H9 (cell line): Measurements from ENCODE around the gene ATP8B4. TPM values are rescaled to one million over a fixed set of nuclear protein-coding genes. Genes with fewer than 3 reads are reported as not detected.

Source experiments
- DNase-seq: peaks from one replicate; pipeline ENCODE4 v3.0.0-alpha.2; 2017
- H2AFZ ChIP-seq: one replicate; pipeline ENCODE4 v1.6.1; 2013; ENCODE audit warnings: mild to moderate bottlenecking, low read length, control low read depth, moderate library complexity
- H2AK5ac ChIP-seq: 2 replicates; pipeline ENCODE4 v1.6.1; 2013; ENCODE audit warnings: low read length, control low read depth, mixed read lengths; ENCODE audit not compliant: insufficient read length
- H2BK120ac ChIP-seq: one replicate; pipeline ENCODE4 v1.6.1; 2013; ENCODE audit warnings: low read depth, mild to moderate bottlenecking, low read length, control low read depth, inconsistent platforms; ENCODE audit not compliant: poor library complexity, severe bottlenecking
- H2BK12ac ChIP-seq: 2 replicates; pipeline ENCODE4 v1.6.1; 2013; ENCODE audit warnings: low read length, control low read depth, mixed read lengths, low read depth; ENCODE audit not compliant: insufficient read length
- H2BK15ac ChIP-seq: 2 replicates; pipeline ENCODE4 v1.6.1; 2013; ENCODE audit warnings: low read depth, low read length, control low read depth
- H2BK20ac ChIP-seq: one replicate; pipeline ENCODE4 v1.6.1; 2013; ENCODE audit warnings: low read depth, mild to moderate bottlenecking, low read length, control low read depth, inconsistent platforms; ENCODE audit not compliant: poor library complexity, severe bottlenecking
- H2BK5ac ChIP-seq: 2 replicates; pipeline ENCODE4 v1.6.1; 2013; ENCODE audit warnings: low read length, control low read depth, mixed read lengths; ENCODE audit not compliant: insufficient read length
- H3K14ac ChIP-seq: 2 replicates; pipeline ENCODE4 v1.6.1; 2013; ENCODE audit warnings: low read length, control low read depth; ENCODE audit not compliant: insufficient read depth
- H3K18ac ChIP-seq: 2 replicates; pipeline ENCODE4 v1.6.1; 2013; ENCODE audit warnings: low read depth, mild to moderate bottlenecking, mixed read lengths, low read length, control low read depth; ENCODE audit not compliant: insufficient read length
- H3K23ac ChIP-seq: 2 replicates; pipeline ENCODE4 v1.6.1; 2013; ENCODE audit warnings: low read length, control low read depth, mixed read lengths, low read depth; ENCODE audit not compliant: insufficient read length
- H3K23me2 ChIP-seq: 2 replicates; pipeline ENCODE4 v1.6.1; 2013; ENCODE audit warnings: low read depth, mild to moderate bottlenecking, mixed read lengths, low read length, control low read depth; ENCODE audit not compliant: insufficient read length, poor library complexity, severe bottlenecking
- H3K27ac ChIP-seq: 2 replicates; pipeline ENCODE4 v1.5.1; 2013; ENCODE audit warnings: low read length, control low read depth, mixed read lengths, low read depth; ENCODE audit not compliant: insufficient read length
- H3K27me3 ChIP-seq: 2 replicates; pipeline ENCODE4 v1.6.1; 2013; ENCODE audit warnings: low read length, control low read depth, inconsistent platforms; ENCODE audit not compliant: insufficient read depth
- H3K4ac ChIP-seq: 2 replicates; pipeline ENCODE4 v1.6.1; 2013; ENCODE audit warnings: low read depth, mild to moderate bottlenecking, control low read depth, inconsistent platforms, low read length, moderate library complexity
- H3K4me1 ChIP-seq: 2 replicates; pipeline ENCODE4 v1.6.1; 2013; ENCODE audit warnings: low read length, control low read depth, inconsistent platforms; ENCODE audit not compliant: insufficient read depth
- H3K4me2 ChIP-seq: 2 replicates; pipeline ENCODE4 v1.6.1; 2013; ENCODE audit warnings: low read length, control low read depth, mixed read lengths; ENCODE audit not compliant: insufficient read length, insufficient read depth
- H3K56ac ChIP-seq: 2 replicates; pipeline ENCODE4 v1.6.1; 2013; ENCODE audit warnings: low read depth, mild to moderate bottlenecking, mixed read lengths, low read length, control low read depth; ENCODE audit not compliant: insufficient read length
- H3K79me1 ChIP-seq: 2 replicates; pipeline ENCODE4 v1.6.1; 2013; ENCODE audit warnings: low read depth, mild to moderate bottlenecking, moderate library complexity, low read length, control low read depth, inconsistent platforms; ENCODE audit not compliant: insufficient read depth, poor library complexity, severe bottlenecking
- H3K79me2 ChIP-seq: 2 replicates; pipeline ENCODE4 v1.6.1; 2013; ENCODE audit warnings: low read length, control low read depth, inconsistent platforms; ENCODE audit not compliant: insufficient read depth
- H3K9ac ChIP-seq: 2 replicates; pipeline ENCODE4 v1.6.1; 2013; ENCODE audit warnings: low read length, control low read depth, mixed read lengths; ENCODE audit not compliant: insufficient read length; ENCODE audit errors: extremely low read depth
- H3K9me3 ChIP-seq: one replicate; pipeline ENCODE4 v1.6.1; 2013; ENCODE audit warnings: low read depth, low read length, inconsistent platforms; ENCODE audit not compliant: control insufficient read depth
- H3T11ph ChIP-seq: one replicate; pipeline ENCODE4 v1.6.1; 2013; ENCODE audit warnings: mild to moderate bottlenecking, low read length, control low read depth, inconsistent platforms
- H4K20me1 ChIP-seq: one replicate; pipeline ENCODE4 v1.6.1; 2013; ENCODE audit not compliant: control insufficient read depth, insufficient read length, insufficient read depth
- H4K5ac ChIP-seq: 2 replicates; pipeline ENCODE4 v1.6.1; 2013; ENCODE audit warnings: low read depth, mild to moderate bottlenecking, mixed read lengths, low read length, control low read depth; ENCODE audit not compliant: insufficient read length
- H4K8ac ChIP-seq: replicated peaks from 2 replicates; pipeline ENCODE4 v1.6.1; 2013; ENCODE audit warnings: low read length, control low read depth, mixed read lengths, low read depth; ENCODE audit not compliant: insufficient read length
- H4K91ac ChIP-seq: 2 replicates; pipeline ENCODE4 v1.6.1; 2013; ENCODE audit warnings: low read depth, mild to moderate bottlenecking, moderate library complexity, mixed read lengths, low read length, control low read depth; ENCODE audit not compliant: insufficient read length
- H3K27ac Mint-ChIP-seq, 3 experiments: 2 replicates in 2 of 3; 3 replicates in 1 of 3; pipeline ENCODE4 v1.8.0; 2020 to 2021; ENCODE audit warnings: mixed read lengths in 3 of 3, mild to moderate bottlenecking in 1 of 3, moderate library complexity in 1 of 3
- H3K27me3 Mint-ChIP-seq: 2 replicates; pipeline ENCODE4 v1.8.0; 2021; ENCODE audit warnings: low read depth, mild to moderate bottlenecking, moderate library complexity, mixed read lengths
- H3K36me3 Mint-ChIP-seq, 3 experiments: 2 replicates in 2 of 3; 3 replicates in 1 of 3; pipeline ENCODE4 v1.8.0; 2020 to 2021; ENCODE audit warnings: low read depth in 3 of 3, mixed read lengths in 3 of 3; ENCODE audit not compliant: insufficient read depth in 1 of 3
- H3K4me1 Mint-ChIP-seq, 2 experiments: 2 replicates each; pipeline ENCODE4 v1.8.0; 2020; ENCODE audit warnings: mixed read lengths in 2 of 2
- H3K4me3 Mint-ChIP-seq, 2 experiments: 2 replicates in 1 of 2; 3 replicates in 1 of 2; pipeline ENCODE4 v1.8.0; 2020 to 2021; ENCODE audit warnings: mild to moderate bottlenecking in 2 of 2, mixed read lengths in 2 of 2, moderate library complexity in 1 of 2
- H3K9me3 Mint-ChIP-seq, 2 experiments: 2 replicates in 1 of 2; 3 replicates in 1 of 2; pipeline ENCODE4 v1.8.0; 2020; ENCODE audit warnings: mild to moderate bottlenecking in 2 of 2, mixed read lengths in 2 of 2, moderate library complexity in 1 of 2
- CTCF ChIP-seq: fragments of 200-600 bp; sonication (generic); conservative IDR thresholded peaks from 3 replicates; pipeline ENCODE4 v1.8.0; 2021; ENCODE audit warnings: antibody characterized with exemption, mild to moderate bottlenecking
- WGBS: extraction: QIAGEN DNeasy Blood & Tissue Kit; methylation state at CpG from one replicate; pipeline ENCODE4 v1.1.7; 2013; ENCODE audit warnings: missing lambda C conversion rate, low lambda C conversion rate, mixed read lengths; ENCODE audit not compliant: insufficient read length; ENCODE audit errors: extremely low coverage; 5-methylcytosine and 5-hydroxymethylcytosine counted together
- total RNA-seq: library from RNA; stranded (reverse); gene quantifications from 2 replicates; pipeline ENCODE4 v1.2.1, GENCODE V29; 2021

ATP8B4 gene
- total RNA-seq, 1 experiment from 2014 or later = 0.52 TPM

- Histone ChIP-seq H4K5ac (no peak overlapping the region), H2BK20ac (peak overlapping the region; percentile 78), H3K23ac (no peak overlapping the region), H3K79me2 (no peaks in the 10 kb centered on the region), H3K18ac (no peak overlapping the region), H3K9ac (no peak overlapping the region), H3K56ac (no peak overlapping the region), H3K4ac (no peak overlapping the region), H3K4me1 (no peaks in the 10 kb centered on the region), H2BK15ac (no peak overlapping the region), H4K91ac (no peak overlapping the region), H3K4me2 (no peak overlapping the region), H2AK5ac (no peak overlapping the region), H2BK120ac (no peak overlapping the region), H3K79me1 (no peaks in the 10 kb centered on the region), H3K27me3 (no peaks in the 10 kb centered on the region), H3K14ac (no peak overlapping the region; the same call in 1 of the 2 replicates), H2AFZ (no peak overlapping the region), H4K8ac (no peak overlapping the region), H2BK12ac (no peak overlapping the region), H3K23me2 (no peaks in the 10 kb centered on the region), H3K27ac (no peak overlapping the region), H3T11ph (no peak overlapping the region), H3K9me3 (no peaks in the 10 kb centered on the region), H2BK5ac (no peak overlapping the region), H4K20me1 (no peaks in the 10 kb centered on the region)
- TF ChIP-seq CTCF = no peak
- Mint-ChIP-seq H3K9me3 (peaks cover 0 to 8% of the 10 kb centered on the region in 2 experiments; a peak in 2 of 5 replicates), H3K27ac (no peak overlapping the region), H3K4me1 (no peaks in the 10 kb centered on the region), H3K27me3 (peaks cover 3% of the 10 kb centered on the region; the same call in 1 of the 2 replicates), H3K4me3 (no peak overlapping the region), H3K36me3 (peaks cover 0 to 7% (median 0%) of the 10 kb centered on the region in 3 experiments; a peak in 3 of 7 replicates)
- WGBS = no CpG with 5 or more reads among the region's 1 CpG
- DNase-seq = no peak
Measured at GRCh38 chr15:49906966-49907365, 212.1 kb downstream of the ATP8B4 start.
